Upper lobe of left lung (tissue), 6 donors: Measurements from ENCODE around the gene SENP6. TPM values are rescaled to one million over a fixed set of nuclear protein-coding genes. Genes with fewer than 3 reads are reported as not detected.

Experiments
- ATAC-seq, 2 donors: fragments of 200-7000 bp; cut with Tn5 transposase; one replicate each; pipeline ENCODE4 v1.9.1; 2022; ENCODE audit warnings: mild to moderate bottlenecking in 2 of 2, moderate library complexity in 2 of 2; ENCODE audit not compliant: low FRiP score in 2 of 2
- DNase-seq, 2 donors: peaks; one replicate each; pipeline ENCODE4 v3.0.0-alpha.2; 2019 to 2020
- H3K27ac ChIP-seq, 4 donors: fragments of 200-600 bp; sonication (generic); one replicate each; pipeline ENCODE4 v1.5.1; 2016 to 2019
- H3K27me3 ChIP-seq, 4 donors: fragments of 200-600 bp; sonication (generic); one replicate each; pipeline ENCODE4 v1.5.1; 2017 to 2019
- H3K36me3 ChIP-seq, 4 donors: fragments of 200-600 bp; sonication (generic); one replicate each; pipeline ENCODE4 v1.5.1; 2016 to 2019
- H3K4me1 ChIP-seq, 4 donors: fragments of 200-600 bp; sonication (generic); one replicate each; pipeline ENCODE4 v1.5.1; 2018 to 2019
- H3K4me3 ChIP-seq, 4 donors: fragments of 200-600 bp; sonication (generic); one replicate each; pipeline ENCODE4 v1.5.1; 2017 to 2019; ENCODE audit warnings: mild to moderate bottlenecking in 2 of 4, moderate library complexity in 1 of 4
- H3K9me3 ChIP-seq, 4 donors: fragments of 200-600 bp; sonication (generic); one replicate each; pipeline ENCODE4 v1.5.1; 2018 to 2019
- EP300 ChIP-seq, 4 donors: sonication (generic); formaldehyde crosslinking; IDR thresholded peaks; one replicate each; pipeline ENCODE4 v1.5.1; 2017; ENCODE audit warnings: antibody characterized with exemption in 4 of 4, control low read depth in 2 of 4
- POLR2A ChIP-seq, 4 donors: fragments of 450-650 bp; IDR thresholded peaks; one replicate each; pipeline ENCODE4 v1.5.1; 2016 to 2017; ENCODE audit warnings: antibody characterized with exemption in 4 of 4, mild to moderate bottlenecking in 2 of 4
- POLR2AphosphoS5 ChIP-seq, 2 donors: sonication (generic); formaldehyde crosslinking; IDR thresholded peaks; one replicate each; pipeline ENCODE4 v1.5.1; 2017; ENCODE audit warnings: antibody characterized with exemption in 2 of 2
- WGBS, 2 donors: methylation state at CpG; one replicate each; pipeline ENCODE4 v1.1.5; 2017 to 2018; 5-methylcytosine and 5-hydroxymethylcytosine counted together
- total RNA-seq, 6 donors: library from RNA; depleted of rRNA in 4 of 6; stranded (reverse); fragments of >200 nt in 4 of 6; gene quantifications; one replicate each; pipeline versions ENCODE4 v1.1.0 to v1.2.1, GENCODE V29; 2016 to 2021
- TF ChIP-seq, protein P1 (sequence below), 6 experiments: fragments of 450-650 bp in 4 of 6; fragments of 200-600 bp in 2 of 6; sonication (generic) in 2 of 6; IDR thresholded peaks; one replicate each; pipeline ENCODE4 v1.5.1; 2016 to 2019; ENCODE audit warnings: antibody characterized with exemption in 6 of 6
- donor health status: DM: no; HTN: no; CAD: no; lungs with moderate emphysema.
- donor health status: DM: no; HTN: yes; CAD: no; lungs with severe emphysema.

The SENP6 gene
- total RNA-seq, 6 donors from 2014 or later = 56.4 to 199 (median 87.2) TPM

DNA sequence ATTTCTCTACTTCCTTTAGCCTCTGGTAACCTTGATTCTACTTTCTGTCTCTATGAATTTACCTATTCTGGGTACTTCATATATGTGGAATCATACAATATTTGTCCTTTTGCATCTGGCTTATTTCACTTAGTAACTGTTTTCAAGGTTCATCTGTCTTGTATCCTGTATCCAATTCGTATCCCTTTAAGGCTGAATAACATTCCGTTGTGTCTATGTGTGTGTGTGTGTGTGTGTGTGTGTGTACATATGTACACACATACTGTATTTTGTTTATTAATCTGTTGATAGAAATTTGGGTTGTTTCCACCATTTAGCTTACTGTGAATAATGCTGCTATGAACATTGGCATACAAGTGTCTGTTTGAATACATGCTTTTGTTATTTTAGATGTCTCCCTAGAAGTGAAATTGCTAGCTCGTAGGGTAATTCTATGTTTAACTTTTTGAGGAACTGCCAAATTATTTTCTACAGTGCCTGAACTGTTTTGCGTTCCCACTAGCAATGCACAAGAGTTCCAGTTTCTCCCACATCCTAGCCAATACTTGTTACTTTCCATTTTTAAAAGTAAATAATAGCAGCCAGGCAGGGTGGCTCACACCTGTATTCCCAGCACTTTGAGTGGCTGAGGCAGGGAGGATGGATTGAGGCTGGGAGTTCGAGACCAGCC is 17.7 kb downstream of the SENP6 start:
- Histone ChIP-seq H3K27me3 (no peaks in the 10 kb centered on the region), H3K4me1 (peaks cover 18 to 34% (median 21%) of the 10 kb centered on the region in 4 donors), H3K27ac (peak overlapping the region in 2 of 4 donors; percentile 1 to 7), H3K4me3 (no peak overlapping the region), H3K36me3 (peaks cover 0 to 8% (median 0%) of the 10 kb centered on the region in 4 donors), H3K9me3 (no peaks in the 10 kb centered on the region)
- TF ChIP-seq, protein P1, sequence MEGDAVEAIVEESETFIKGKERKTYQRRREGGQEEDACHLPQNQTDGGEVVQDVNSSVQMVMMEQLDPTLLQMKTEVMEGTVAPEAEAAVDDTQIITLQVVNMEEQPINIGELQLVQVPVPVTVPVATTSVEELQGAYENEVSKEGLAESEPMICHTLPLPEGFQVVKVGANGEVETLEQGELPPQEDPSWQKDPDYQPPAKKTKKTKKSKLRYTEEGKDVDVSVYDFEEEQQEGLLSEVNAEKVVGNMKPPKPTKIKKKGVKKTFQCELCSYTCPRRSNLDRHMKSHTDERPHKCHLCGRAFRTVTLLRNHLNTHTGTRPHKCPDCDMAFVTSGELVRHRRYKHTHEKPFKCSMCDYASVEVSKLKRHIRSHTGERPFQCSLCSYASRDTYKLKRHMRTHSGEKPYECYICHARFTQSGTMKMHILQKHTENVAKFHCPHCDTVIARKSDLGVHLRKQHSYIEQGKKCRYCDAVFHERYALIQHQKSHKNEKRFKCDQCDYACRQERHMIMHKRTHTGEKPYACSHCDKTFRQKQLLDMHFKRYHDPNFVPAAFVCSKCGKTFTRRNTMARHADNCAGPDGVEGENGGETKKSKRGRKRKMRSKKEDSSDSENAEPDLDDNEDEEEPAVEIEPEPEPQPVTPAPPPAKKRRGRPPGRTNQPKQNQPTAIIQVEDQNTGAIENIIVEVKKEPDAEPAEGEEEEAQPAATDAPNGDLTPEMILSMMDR (IDR thresholded peaks at IDR 0.05) = no peak
- no peak for TF ChIP-seq POLR2A (IDR thresholded peaks at IDR 0.05)
- no peak for TF ChIP-seq POLR2AphosphoS5 (IDR thresholded peaks at IDR 0.05)
- WGBS, 2 donors = 54 to 64% methylated on average over 5 of the region's 5 CpGs
- ATAC-seq = no peak
- no peak for DNase-seq

DNA sequence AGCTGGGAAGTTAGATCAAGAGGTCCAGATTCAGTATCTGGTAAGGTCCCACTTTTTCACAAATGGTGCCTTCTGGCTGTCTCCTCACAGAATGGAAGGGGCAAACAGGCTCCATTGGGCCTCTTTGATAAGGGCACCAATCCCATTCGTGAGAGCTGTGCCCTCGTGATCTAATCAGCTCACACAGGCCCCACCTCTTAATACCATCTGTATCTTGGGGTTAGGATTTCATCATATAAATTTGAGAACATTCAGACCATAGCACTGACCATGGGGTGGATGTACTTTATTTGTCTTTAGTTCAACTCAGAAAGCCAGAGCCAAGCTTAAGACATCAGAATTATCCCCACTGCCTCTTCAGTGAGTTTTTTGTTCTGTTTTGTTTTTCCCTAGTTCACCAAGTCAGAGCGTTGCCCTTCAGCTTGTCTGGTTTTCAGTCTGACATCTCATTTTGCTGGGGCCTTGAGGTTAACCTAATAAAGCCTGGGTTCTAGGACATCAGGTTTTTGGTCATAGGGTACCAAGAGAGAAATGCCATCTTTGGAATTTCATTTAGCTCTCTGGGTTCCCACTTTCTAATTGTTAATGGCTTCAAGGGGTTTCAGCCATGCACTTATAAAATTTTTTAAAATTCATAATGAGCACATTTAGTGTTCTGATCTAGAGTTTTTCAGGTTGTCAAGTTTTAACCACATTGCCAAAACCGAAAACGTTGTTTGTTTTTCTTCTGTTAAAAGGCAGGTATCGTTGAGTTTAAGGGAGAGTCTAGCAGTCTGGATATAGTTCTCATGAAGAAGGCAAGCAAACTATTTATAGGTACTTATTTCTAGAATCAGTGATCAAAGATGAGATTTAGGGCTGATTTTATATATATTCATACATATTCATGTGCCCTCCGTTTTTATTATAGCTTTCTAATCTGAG is 19.0 kb downstream of the SENP6 start:
- Histone ChIP-seq H3K27me3 (no peaks in the 10 kb centered on the region), H3K9me3 (no peaks in the 10 kb centered on the region), H3K27ac (peak overlapping the region in 2 of 4 donors; percentile 0 to 38), H3K36me3 (peaks cover 0 to 17% (median 1%) of the 10 kb centered on the region in 4 donors), H3K4me3 (no peak overlapping the region), H3K4me1 (peaks cover 13 to 21% (median 15%) of the 10 kb centered on the region in 4 donors)
- TF ChIP-seq POLR2A (IDR thresholded peaks at IDR 0.05) = no peak
- TF ChIP-seq POLR2AphosphoS5 (IDR thresholded peaks at IDR 0.05) = no peak
- TF ChIP-seq, protein P1 (IDR thresholded peaks at IDR 0.05) = no peak
- no peak for TF ChIP-seq EP300 (IDR thresholded peaks at IDR 0.05)
- ATAC-seq (no peak), DNase-seq (no peak)
- 61 to 66% methylated on average over 7 of the region's 7 CpGs for WGBS, 2 donors

DNA sequence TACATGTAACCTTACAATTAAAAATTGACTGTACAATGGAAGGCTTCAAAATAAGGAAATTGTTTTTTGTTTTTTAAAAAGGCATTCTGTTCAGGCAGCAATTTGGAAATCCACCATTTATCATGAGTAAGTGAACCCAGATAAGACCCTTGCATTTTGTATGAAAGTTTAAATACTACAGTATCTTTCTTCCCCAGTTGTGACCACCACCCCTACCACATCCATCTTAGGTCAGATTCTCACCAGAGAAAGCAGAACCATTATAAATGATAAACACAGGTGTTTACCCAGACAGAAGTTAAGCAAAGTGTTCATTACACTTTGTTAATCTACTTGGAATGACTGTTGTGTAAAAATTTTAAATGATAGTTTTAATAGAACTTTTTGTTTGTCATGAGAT is 20.2 kb downstream of the SENP6 start:
- no peak for DNase-seq
- Histone ChIP-seq H3K4me1 (peaks cover 13 to 18% (median 15%) of the 10 kb centered on the region in 4 donors), H3K27me3 (no peaks in the 10 kb centered on the region), H3K4me3 (no peak overlapping the region), H3K9me3 (no peaks in the 10 kb centered on the region), H3K27ac (no peak overlapping the region), H3K36me3 (peaks cover 0 to 18% (median 1%) of the 10 kb centered on the region in 4 donors)
- ATAC-seq = no peak
- TF ChIP-seq POLR2A (IDR thresholded peaks at IDR 0.05) (no peak), EP300 (IDR thresholded peaks at IDR 0.05) (no peak), POLR2AphosphoS5 (IDR thresholded peaks at IDR 0.05) (no peak)
- TF ChIP-seq, protein P1 (IDR thresholded peaks at IDR 0.05) = no peak

DNA sequence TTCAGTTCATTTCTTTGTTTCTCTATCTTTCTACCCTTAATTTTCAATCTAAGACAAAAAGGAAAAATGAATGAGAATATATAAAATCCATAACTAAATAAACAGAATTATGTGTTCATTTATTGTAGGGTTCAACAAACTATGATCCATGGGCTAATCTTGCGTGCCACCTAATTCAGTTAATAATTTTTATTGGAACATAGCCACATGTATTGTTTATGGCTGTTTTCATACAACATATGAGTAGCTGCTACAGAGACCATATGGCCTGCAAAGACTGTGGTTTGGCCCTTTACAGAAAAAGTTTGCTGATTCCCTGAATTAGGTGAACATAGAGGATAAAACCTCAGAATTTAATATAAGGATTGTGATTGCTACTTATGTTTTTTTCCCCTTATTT is 21.8 kb downstream of the SENP6 start:
- H3K4me1 ChIP-seq = peaks cover 13 to 18% (median 15%) of the 10 kb centered on the region in 4 donors

More for the DNA sequence above, 21.8 kb downstream of the SENP6 start:
- no peak for TF ChIP-seq EP300 (IDR thresholded peaks at IDR 0.05)
- TF ChIP-seq POLR2AphosphoS5 (IDR thresholded peaks at IDR 0.05) = no peak
- no peak for TF ChIP-seq POLR2A (IDR thresholded peaks at IDR 0.05)
- TF ChIP-seq, protein P1 (IDR thresholded peaks at IDR 0.05) = no peak
- H3K27me3 ChIP-seq = no peaks in the 10 kb centered on the region
- ATAC-seq (no peak), DNase-seq (no peak)
- H3K4me3 ChIP-seq = no peak overlapping the region
- no peaks in the 10 kb centered on the region for H3K9me3 ChIP-seq
- peaks cover 0 to 29% (median 1%) of the 10 kb centered on the region in 4 donors for H3K36me3 ChIP-seq
- 84 to 88% methylated on average over 1 of the region's 1 CpG for WGBS, 2 donors
- no peak overlapping the region for H3K27ac ChIP-seq
